Mesenchymal stem cell (in vitro differentiated cells and primary cell): ENCODE results near the gene DHX8.

Experiments used
- DNase-seq: peaks from one replicate; pipeline ENCODE4 v3.0.0-alpha.2; 2013
- H2AFZ ChIP-seq: one replicate; pipeline ENCODE4 v1.6.1; 2013; ENCODE audit warnings: low read depth, mild to moderate bottlenecking, control low read depth, inconsistent platforms, low read length, moderate library complexity
- H2AK5ac ChIP-seq: 2 replicates; pipeline ENCODE4 v1.6.1; 2013; ENCODE audit warnings: low read length, moderate library complexity, mild to moderate bottlenecking, inconsistent platforms; ENCODE audit not compliant: severe bottlenecking
- H2BK120ac ChIP-seq: one replicate; pipeline ENCODE4 v1.6.1; 2013; ENCODE audit warnings: low read depth, mild to moderate bottlenecking, inconsistent platforms, low read length, moderate library complexity
- H2BK12ac ChIP-seq, 2 experiments: one replicate each; pipeline ENCODE4 v1.6.1; 2013; ENCODE audit warnings: inconsistent platforms in 2 of 2, low read length in 2 of 2, mild to moderate bottlenecking in 2 of 2, moderate library complexity in 2 of 2, control low read depth in 1 of 2
- H2BK15ac ChIP-seq: one replicate; pipeline ENCODE4 v1.6.1; 2013; ENCODE audit warnings: mild to moderate bottlenecking, low read depth, inconsistent platforms; ENCODE audit not compliant: poor library complexity, severe bottlenecking
- H2BK5ac ChIP-seq: 2 replicates; pipeline ENCODE4 v1.6.1; 2013; ENCODE audit warnings: low read depth, mild to moderate bottlenecking, low read length, control low read depth, inconsistent platforms; ENCODE audit not compliant: poor library complexity, severe bottlenecking
- H3K14ac ChIP-seq, 2 experiments: one replicate each; pipeline ENCODE4 v1.6.1; 2013; ENCODE audit warnings: inconsistent platforms in 2 of 2, low read length in 2 of 2, control low read depth in 1 of 2, mild to moderate bottlenecking in 1 of 2, moderate library complexity in 1 of 2
- H3K18ac ChIP-seq, 2 experiments: one replicate each; pipeline ENCODE4 v1.6.1; 2013; ENCODE audit warnings: inconsistent platforms in 2 of 2, low read length in 2 of 2, control low read depth in 1 of 2, low read depth in 1 of 2, mild to moderate bottlenecking in 1 of 2
- H3K23ac ChIP-seq, 2 experiments: one replicate each; pipeline ENCODE4 v1.6.1; 2013; ENCODE audit warnings: inconsistent platforms in 2 of 2, low read length in 2 of 2, mild to moderate bottlenecking in 2 of 2, moderate library complexity in 2 of 2, control low read depth in 1 of 2
- H3K27ac ChIP-seq: 2 replicates; pipeline ENCODE4 v1.5.1; 2013; ENCODE audit warnings: mild to moderate bottlenecking, moderate library complexity, low read length, control low read depth, inconsistent platforms; ENCODE audit not compliant: poor library complexity, severe bottlenecking
- H3K27me3 ChIP-seq, 2 experiments: 2 replicates each; pipeline versions ENCODE4 v1.6.1 to v1.7.0; 2013; ENCODE audit warnings: low read length in 2 of 2, mild to moderate bottlenecking in 2 of 2, moderate library complexity in 2 of 2, control low read depth in 1 of 2, inconsistent platforms in 1 of 2; ENCODE audit not compliant: control insufficient read depth in 1 of 2, insufficient read depth in 1 of 2
- H3K36me3 ChIP-seq, 2 experiments: 2 replicates each; pipeline versions ENCODE4 v1.6.1 to v1.7.0; 2013; ENCODE audit warnings: low read length in 2 of 2, control low read depth in 1 of 2, inconsistent platforms in 1 of 2, low read depth in 1 of 2, mild to moderate bottlenecking in 1 of 2; ENCODE audit not compliant: insufficient read depth in 2 of 2, control insufficient read depth in 1 of 2
- H3K4ac ChIP-seq, 2 experiments: one replicate each; pipeline ENCODE4 v1.6.1; 2013; ENCODE audit warnings: inconsistent platforms in 2 of 2, low read length in 2 of 2, mild to moderate bottlenecking in 2 of 2, moderate library complexity in 2 of 2, control low read depth in 1 of 2, low read depth in 1 of 2
- H3K4me1 ChIP-seq: 2 replicates; pipeline ENCODE4 v1.6.1; 2013; ENCODE audit warnings: low read depth, low read length, control low read depth; ENCODE audit not compliant: control insufficient read depth, insufficient read depth
- H3K4me2 ChIP-seq: 2 replicates; pipeline ENCODE4 v1.6.1; 2013; ENCODE audit warnings: low read length, mild to moderate bottlenecking, inconsistent platforms; ENCODE audit not compliant: poor library complexity, severe bottlenecking
- H3K4me3 ChIP-seq, 2 experiments: 2 replicates each; pipeline versions ENCODE4 v1.5.1 to v1.7.0; 2013; ENCODE audit warnings: low read length in 2 of 2, mild to moderate bottlenecking in 2 of 2, control low read depth in 1 of 2, low read depth in 1 of 2; ENCODE audit not compliant: insufficient read depth in 1 of 2
- H3K79me1 ChIP-seq: replicated peaks from 2 replicates; pipeline ENCODE4 v1.6.1; 2013; ENCODE audit warnings: mild to moderate bottlenecking, control low read depth, low read length, inconsistent platforms; ENCODE audit not compliant: poor library complexity, severe bottlenecking
- H3K9ac ChIP-seq: 2 replicates; pipeline ENCODE4 v1.7.0; 2013; ENCODE audit warnings: mild to moderate bottlenecking, low read length, moderate library complexity
- H3K9me3 ChIP-seq: 2 replicates; pipeline ENCODE4 v1.7.0; 2013; ENCODE audit warnings: mild to moderate bottlenecking, low read length; ENCODE audit not compliant: control insufficient read depth
- H4K8ac ChIP-seq: one replicate; pipeline ENCODE4 v1.6.1; 2013; ENCODE audit warnings: inconsistent platforms, mild to moderate bottlenecking, low read length, moderate library complexity
- H4K91ac ChIP-seq: one replicate; pipeline ENCODE4 v1.6.1; 2013; ENCODE audit warnings: mild to moderate bottlenecking, low read length, inconsistent platforms
- WGBS: methylation state at CpG from one replicate; pipeline ENCODE4 v1.1.7; 2013; ENCODE audit warnings: mixed read lengths; 5-methylcytosine and 5-hydroxymethylcytosine counted together

Gene DHX8

DNA sequence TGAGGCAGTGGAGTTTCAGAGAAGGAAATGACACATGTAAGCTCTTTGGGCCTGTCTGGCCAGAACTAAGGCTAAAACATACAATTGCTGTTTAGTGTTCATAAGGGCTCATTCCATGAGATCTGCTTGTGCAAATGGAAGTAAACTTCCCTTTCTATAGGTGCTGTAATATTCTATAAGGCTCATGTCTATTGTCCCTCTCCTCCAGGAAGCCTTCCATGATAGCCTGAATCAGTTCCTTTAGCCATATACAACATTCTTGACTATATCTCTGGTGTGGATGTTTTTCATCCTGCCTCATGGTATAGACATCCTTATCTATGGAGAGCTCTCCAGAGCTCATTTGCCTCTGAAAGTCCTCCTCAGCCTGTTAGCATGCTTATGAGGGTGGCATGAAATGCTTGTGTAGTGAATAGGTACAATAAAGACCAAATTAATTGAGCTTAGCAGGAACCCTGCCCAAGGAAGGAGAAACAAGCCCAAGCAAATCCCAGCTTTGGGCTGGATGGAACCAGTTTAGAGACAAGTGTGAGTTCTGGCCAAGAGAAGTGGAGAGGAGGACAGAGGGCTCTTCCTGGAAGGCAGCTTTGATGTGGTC, 64.0 kb downstream of the DHX8 start:
- Histone ChIP-seq H3K79me1 (peaks cover 7% of the 10 kb centered on the region), H3K18ac (no peak overlapping the region), H3K27me3 (no peaks in the 10 kb centered on the region), H2BK120ac (no peak overlapping the region), H3K9me3 (no peaks in the 10 kb centered on the region), H2BK5ac (no peak overlapping the region), H3K4me1 (peaks cover 28% of the 10 kb centered on the region), H2AFZ (no peak overlapping the region), H3K23ac (no peak overlapping the region), H2BK15ac (no peak overlapping the region), H4K8ac (no peak overlapping the region), H3K14ac (no peak overlapping the region), H3K9ac (peak overlapping the region; percentile 62), H3K4me3 (no peak overlapping the region), H3K36me3 (no peaks in the 10 kb centered on the region), H4K91ac (no peak overlapping the region), H3K4ac (no peak overlapping the region), H3K27ac (no peak overlapping the region), H3K4me2 (no peak overlapping the region), H2BK12ac (no peak overlapping the region), H2AK5ac (no peak overlapping the region)
- no peak for DNase-seq

- Histone ChIP-seq H2BK15ac (no peak overlapping the region), H3K14ac (no peak overlapping the region), H3K27ac (no peak overlapping the region), H3K4me3 (no peak overlapping the region), H3K4me1 (peaks cover 21% of the 10 kb centered on the region), H3K27me3 (peaks cover 0 to 5% of the 10 kb centered on the region in 2 experiments), H3K9ac (no peak overlapping the region), H2BK12ac (no peak overlapping the region), H3K4ac (no peak overlapping the region), H3K36me3 (no peaks in the 10 kb centered on the region), H3K18ac (no peak overlapping the region), H3K23ac (no peak overlapping the region), H3K4me2 (no peak overlapping the region), H4K8ac (no peak overlapping the region), H3K9me3 (no peaks in the 10 kb centered on the region), H2AFZ (no peak overlapping the region), H2BK120ac (no peak overlapping the region), H4K91ac (peak overlapping the region; percentile 56), H3K79me1 (peaks cover 2% of the 10 kb centered on the region), H2BK5ac (no peak overlapping the region), H2AK5ac (no peak overlapping the region)
- 83% methylated on average over 3 of the region's 3 CpGs for WGBS
- DNase-seq, result no peak
These were observed 65.1 kb downstream of the DHX8 start for GRCh38 chr17:43548689-43549379.

DNA sequence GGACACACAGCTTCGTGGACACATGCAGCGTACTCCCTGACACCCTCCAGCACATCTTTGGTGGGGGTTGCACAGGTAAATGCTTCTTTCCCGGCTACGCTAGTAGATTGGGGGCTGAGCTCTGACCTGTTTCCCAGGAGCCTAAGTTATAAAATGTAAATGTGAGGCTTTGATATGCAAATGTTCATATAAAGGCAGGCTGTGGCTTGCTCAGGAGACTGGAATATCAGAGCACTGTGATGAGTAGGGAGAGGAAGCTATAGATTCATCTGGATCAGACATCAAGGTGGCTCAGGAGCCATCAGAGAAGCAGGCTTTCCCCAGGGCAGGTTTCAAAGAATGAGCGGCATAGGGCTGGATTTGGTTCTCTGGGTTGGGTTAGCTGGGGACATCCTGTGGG, 65.7 kb downstream of the DHX8 start:
- H3K27ac ChIP-seq, result no peak overlapping the region
- no peak overlapping the region for H3K9ac ChIP-seq
- 89% methylated on average over 5 of the region's 5 CpGs for WGBS

GRCh38 chr17:43550754-43551153, 67.0 kb downstream of the DHX8 start:
- no peak overlapping the region for H2BK12ac ChIP-seq
- H2AK5ac ChIP-seq, result no peak overlapping the region
- no peak overlapping the region for H2BK120ac ChIP-seq
- no peak overlapping the region for H2BK5ac ChIP-seq
- peaks cover 0 to 15% of the 10 kb centered on the region in 2 experiments for H3K27me3 ChIP-seq
- H3K4ac ChIP-seq, result no peak overlapping the region
- H3K27ac ChIP-seq, result no peak overlapping the region
- H3K18ac ChIP-seq, result no peak overlapping the region
- no peak for DNase-seq
- H3K9ac ChIP-seq, result no peak overlapping the region
- H2AFZ ChIP-seq, result no peak overlapping the region
- H3K36me3 ChIP-seq, result no peaks in the 10 kb centered on the region
- H3K4me3 ChIP-seq, result no peak overlapping the region
- no peak overlapping the region for H3K14ac ChIP-seq
- no peak overlapping the region for H3K4me2 ChIP-seq
- H3K4me1 ChIP-seq, result peaks cover 12% of the 10 kb centered on the region
- H3K79me1 ChIP-seq, result no peaks in the 10 kb centered on the region
- H4K91ac ChIP-seq, result no peak overlapping the region
- WGBS, result 93% methylated on average over 4 of the region's 4 CpGs
- H3K9me3 ChIP-seq, result no peaks in the 10 kb centered on the region
- no peak overlapping the region for H3K23ac ChIP-seq
- H2BK15ac ChIP-seq, result no peak overlapping the region
- H4K8ac ChIP-seq, result no peak overlapping the region

More for the DNA sequence above, 65.7 kb downstream of the DHX8 start:
- Histone ChIP-seq H2BK12ac (no peak overlapping the region), H3K18ac (no peak overlapping the region), H2BK120ac (no peak overlapping the region), H3K9me3 (no peaks in the 10 kb centered on the region), H3K4me3 (no peak overlapping the region), H2BK5ac (no peak overlapping the region), H3K14ac (no peak overlapping the region), H3K4ac (no peak overlapping the region), H3K4me2 (no peak overlapping the region), H3K79me1 (no peaks in the 10 kb centered on the region), H3K23ac (no peak overlapping the region), H2AFZ (no peak overlapping the region), H3K27me3 (peaks cover 0 to 9% of the 10 kb centered on the region in 2 experiments), H4K8ac (no peak overlapping the region), H2BK15ac (no peak overlapping the region), H3K4me1 (peaks cover 18% of the 10 kb centered on the region), H4K91ac (peak overlapping the region; percentile 56), H3K36me3 (no peaks in the 10 kb centered on the region), H2AK5ac (no peak overlapping the region)
- DNase-seq, result no peak
